IMR-90 (cell line): ENCODE results near the gene PRKAG3. TPM values are rescaled to one million over a fixed set of nuclear protein-coding genes. Genes with fewer than 3 reads are reported as not detected.

ENCODE experiments used
- ATAC-seq: fragments of 200-7000 bp; cut with Tn5 transposase; 2 replicates; pipeline ENCODE4 v1.9.1; 2020; ENCODE audit warnings: low read depth, mild to moderate bottlenecking, moderate library complexity
- BruUV-seq: library from RNA; stranded (reverse); fragments of 400-500 nt; replicated peaks from 2 replicates; lab custom pipeline; 2021; lab: Mats Ljungman, UMichigan
- CTCF ChIA-PET: fragments of 300-600 bp; formaldehyde crosslinking; extraction: SDS; loops from one replicate; lab custom pipeline; 2021; ENCODE audit warnings: antibody characterized with exemption; lab: Yijun Ruan, JAX
- POLR2A ChIA-PET: fragments of 300-600 bp; sonication (Branson Sonifier 250); formaldehyde crosslinking; loops from one replicate; lab custom pipeline; 2022; ENCODE audit warnings: antibody characterized with exemption; ENCODE audit not compliant: unreplicated experiment; lab: Charles Lee
- DNase-seq: peaks from one replicate; pipeline ENCODE4 v3.0.0; 2013
- H2AFZ ChIP-seq: replicated peaks from 2 replicates; pipeline ENCODE3; 2013; ENCODE audit warnings: low read length, mild to moderate bottlenecking; ENCODE audit not compliant: poor library complexity
- H2AK5ac ChIP-seq: 2 replicates; pipeline ENCODE4 v1.6.1; 2013; ENCODE audit warnings: low read depth, low read length, inconsistent platforms
- H2AK9ac ChIP-seq: replicated peaks from 2 replicates; pipeline ENCODE3; 2013; ENCODE audit warnings: mild to moderate bottlenecking, low read depth, low read length, moderate library complexity; ENCODE audit not compliant: poor library complexity
- H2BK120ac ChIP-seq: 2 replicates; pipeline ENCODE4 v1.6.1; 2013; ENCODE audit warnings: low read depth, low read length, inconsistent platforms
- H2BK15ac ChIP-seq: 3 replicates; pipeline ENCODE4 v1.6.1; 2013; ENCODE audit warnings: low read depth, low read length, inconsistent platforms
- H2BK20ac ChIP-seq: 2 replicates; pipeline ENCODE4 v1.6.1; 2013; ENCODE audit warnings: low read depth, mild to moderate bottlenecking, inconsistent platforms, low read length, moderate library complexity
- H2BK5ac ChIP-seq: 2 replicates; pipeline ENCODE4 v1.6.1; 2013; ENCODE audit warnings: mild to moderate bottlenecking, low read depth, low read length, inconsistent platforms; ENCODE audit not compliant: poor library complexity, severe bottlenecking
- H3K14ac ChIP-seq: replicated peaks from 2 replicates; pipeline ENCODE4 v1.6.1; 2013; ENCODE audit warnings: low read depth, low read length, inconsistent platforms
- H3K18ac ChIP-seq: 2 replicates; pipeline ENCODE4 v1.6.1; 2013; ENCODE audit warnings: low read depth, low read length, control low read depth
- H3K23ac ChIP-seq: 2 replicates; pipeline ENCODE4 v1.6.1; 2013; ENCODE audit warnings: low read depth, low read length, inconsistent platforms
- H3K27ac ChIP-seq: 2 replicates; pipeline ENCODE4 v1.5.1; 2013; ENCODE audit warnings: mild to moderate bottlenecking, control low read depth, low read length; ENCODE audit not compliant: insufficient read depth
- H3K27me3 ChIP-seq: 2 replicates; pipeline ENCODE4 v1.6.1; 2013; ENCODE audit warnings: low read length; ENCODE audit not compliant: control insufficient read depth, insufficient read depth
- H3K36me3 ChIP-seq: 2 replicates; pipeline ENCODE4 v1.6.1; 2013; ENCODE audit warnings: low read length, mixed read lengths; ENCODE audit not compliant: control insufficient read depth, insufficient read depth
- H3K4ac ChIP-seq: 2 replicates; pipeline ENCODE4 v1.6.1; 2013; ENCODE audit warnings: low read depth, low read length, inconsistent platforms
- H3K4me1 ChIP-seq: 2 replicates; pipeline ENCODE4 v1.6.1; 2013; ENCODE audit warnings: low read length, mixed read lengths; ENCODE audit not compliant: control insufficient read depth, insufficient read depth
- H3K4me2 ChIP-seq: 2 replicates; pipeline ENCODE4 v1.6.1; 2013; ENCODE audit warnings: low read depth, mild to moderate bottlenecking, control low read depth, low read length, moderate library complexity
- H3K4me3 ChIP-seq: 2 replicates; pipeline ENCODE4 v1.5.1; 2013; ENCODE audit warnings: low read depth, mild to moderate bottlenecking, control low read depth, low read length, moderate library complexity; ENCODE audit not compliant: insufficient read depth
- H3K56ac ChIP-seq: 2 replicates; pipeline ENCODE4 v1.6.1; 2013; ENCODE audit warnings: low read length, inconsistent platforms; ENCODE audit not compliant: insufficient read depth; ENCODE audit errors: extremely low read depth
- H3K79me1 ChIP-seq, 2 experiments: 2 replicates each; pipeline ENCODE4 v1.6.1; 2013; ENCODE audit warnings: low read length in 2 of 2, inconsistent platforms in 1 of 2, low read depth in 1 of 2
- H3K9ac ChIP-seq: 2 replicates; pipeline ENCODE4 v1.6.1; 2013; ENCODE audit warnings: low read depth, low read length, control low read depth
- H3K9me1 ChIP-seq: 2 replicates; pipeline ENCODE4 v1.6.1; 2013; ENCODE audit warnings: low read length, inconsistent platforms; ENCODE audit not compliant: insufficient read depth
- H3K9me3 ChIP-seq: 2 replicates; pipeline ENCODE4 v1.6.1; 2013; ENCODE audit warnings: low read length; ENCODE audit not compliant: control insufficient read depth, insufficient read depth
- H4K20me1 ChIP-seq: 2 replicates; pipeline ENCODE4 v1.6.1; 2013; ENCODE audit warnings: low read length, inconsistent platforms; ENCODE audit not compliant: insufficient read depth
- H4K5ac ChIP-seq: 2 replicates; pipeline ENCODE4 v1.6.1; 2013; ENCODE audit warnings: mild to moderate bottlenecking, low read depth, low read length, control low read depth
- H4K8ac ChIP-seq, 2 experiments: 2 replicates each; pipeline ENCODE4 v1.6.1; 2013; ENCODE audit warnings: low read depth in 2 of 2, low read length in 2 of 2, control low read depth in 1 of 2, inconsistent platforms in 1 of 2
- H4K91ac ChIP-seq: 2 replicates; pipeline ENCODE4 v1.6.1; 2013; ENCODE audit warnings: low read depth, low read length, inconsistent platforms; ENCODE audit not compliant: insufficient read depth
- CTCF ChIP-seq: conservative IDR thresholded peaks from 2 replicates; pipeline ENCODE4 v1.5.1; 2012; ENCODE audit warnings: mild to moderate bottlenecking, low read depth, low read length, improper control_type of control experiment
- FOS ChIP-seq: fragments of 150-350 bp; IDR thresholded peaks from 2 replicates; pipeline ENCODE4 v1.6.1; 2016; ENCODE audit warnings: low read depth, low read length
- MAFK ChIP-seq: IDR thresholded peaks from 2 replicates; pipeline ENCODE4 v1.6.1; 2012; ENCODE audit warnings: low read depth, low read length, improper control_type of control experiment
- MXI1 ChIP-seq: IDR thresholded peaks from 2 replicates; pipeline ENCODE4 v1.6.1; 2012; ENCODE audit warnings: low read depth, mild to moderate bottlenecking, low read length, moderate library complexity, borderline replicate concordance
- NFE2L2 ChIP-seq: fragments of 150-350 bp; IDR thresholded peaks from 2 replicates; pipeline ENCODE4 v1.6.1; 2016; ENCODE audit warnings: low read depth, mild to moderate bottlenecking, low read length
- SMC3 ChIP-seq: fragments of 150-350 bp; IDR thresholded peaks from 2 replicates; pipeline ENCODE4 v1.6.1; 2016; ENCODE audit warnings: low read depth, mild to moderate bottlenecking, antibody characterized with exemption, low read length, moderate library complexity
- WGBS, 2 experiments: methylation state at CpG; one replicate each; pipeline versions ENCODE4 v1.1.5 to v1.1.7; 2013; ENCODE audit warnings: missing lambda C conversion rate in 2 of 2; ENCODE audit not compliant: insufficient read length in 1 of 2; ENCODE audit errors: extremely low coverage in 2 of 2; 5-methylcytosine and 5-hydroxymethylcytosine counted together
- dilution Hi-C: fragments of 300-500 bp; cut with HindIII; formaldehyde crosslinking; loops from one replicate; pipeline ENCODE4 v1.14.3; 2018; ENCODE audit warnings: low sequenced_read_pairs; ENCODE audit not compliant: unreplicated experiment
- in situ Hi-C: fragments of 300-500 bp; cut with MboI; formaldehyde crosslinking; loops from 3 replicates; pipeline ENCODE4 v1.14.3; 2019; ENCODE audit warnings: low sequenced_read_pairs, inconsistent platforms, mixed read lengths
- intact Hi-C: fragments of 100-400 bp; cut with micrococcal nuclease; formaldehyde crosslinking; loops from 2 replicates; pipeline ENCODE4 v1.10.0; 2022
- polyA plus RNA-seq, 3 experiments: library from polyadenylated mRNA; depleted of rRNA; stranded (reverse); fragments of >200 nt; gene quantifications; 2 replicates each; pipeline ENCODE4 v1.2.3, GENCODE V29; 2012; ENCODE audit warnings: low replicate concordance in 1 of 3
- total RNA-seq: library from RNA; depleted of rRNA; stranded (reverse); fragments of >200 nt; gene quantifications from 2 replicates; pipeline ENCODE4 v1.2.3, GENCODE V29; 2012
- TF ChIP-seq, protein P1 (sequence below): fragments of 150-350 bp; IDR thresholded peaks from 2 replicates; pipeline ENCODE4 v1.6.1; 2016; ENCODE audit warnings: low read depth, mild to moderate bottlenecking, low read length, moderate library complexity, borderline replicate concordance

PRKAG3 gene
- total and polyA plus RNA-seq, 2 of the 4 experiments (the other 2 are of a cell fraction), result not detected

DNA sequence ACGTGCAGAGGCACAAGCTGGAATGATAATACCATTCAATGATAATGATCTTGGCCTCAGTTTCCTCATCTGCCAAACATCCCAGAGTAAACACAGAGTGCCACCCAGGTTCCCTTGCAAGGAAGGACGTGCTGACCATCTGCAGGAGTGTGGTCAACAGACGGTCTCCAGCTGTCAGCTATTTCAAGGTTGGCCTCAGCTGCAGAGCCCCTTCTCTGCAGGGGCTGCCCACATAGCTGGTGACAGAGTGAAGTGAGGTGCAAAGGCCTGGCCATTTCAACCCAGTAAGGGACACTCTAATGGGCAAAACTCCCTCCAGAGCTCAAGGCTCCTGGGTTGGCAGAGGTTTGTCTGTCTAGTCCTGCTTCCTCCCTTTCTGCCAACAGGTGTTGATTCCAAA, 19.7 kb upstream of the PRKAG3 start:
- Histone ChIP-seq H3K27me3 (peaks cover 41% of the 10 kb centered on the region), H2BK15ac (no peak overlapping the region), H2BK20ac (no peak overlapping the region), H3K18ac (no peak overlapping the region), H3K9me3 (peaks cover 3% of the 10 kb centered on the region; the same call in 1 of the 2 replicates), H4K5ac (no peak overlapping the region), H2AK5ac (no peak overlapping the region), H3K14ac (no peak overlapping the region), H3K36me3 (no peaks in the 10 kb centered on the region), H2AK9ac (no peak overlapping the region), H3K23ac (no peak overlapping the region), H3K4ac (no peak overlapping the region), H2AFZ (no peak overlapping the region), H3K4me1 (no peaks in the 10 kb centered on the region), H3K27ac (no peak overlapping the region), H4K91ac (no peak overlapping the region), H4K20me1 (no peaks in the 10 kb centered on the region), H3K79me1 (no peaks in the 10 kb centered on the region), H2BK120ac (no peak overlapping the region), H2BK5ac (no peak overlapping the region), H3K4me2 (no peak overlapping the region), H3K4me3 (no peak overlapping the region), H3K9ac (no peak overlapping the region), H3K9me1 (no peaks in the 10 kb centered on the region), H4K8ac (no peak overlapping the region), H3K56ac (no peak overlapping the region)
- POLR2A ChIA-PET, result no interaction called here
- ATAC-seq (no peak), DNase-seq (no peak)
- no TSS peak for BruUV-seq
- TF ChIP-seq MAFK, result no peak
- TF ChIP-seq FOS, result no peak
- no peak for TF ChIP-seq NFE2L2
- no peak for TF ChIP-seq CTCF
- TF ChIP-seq, protein P1, sequence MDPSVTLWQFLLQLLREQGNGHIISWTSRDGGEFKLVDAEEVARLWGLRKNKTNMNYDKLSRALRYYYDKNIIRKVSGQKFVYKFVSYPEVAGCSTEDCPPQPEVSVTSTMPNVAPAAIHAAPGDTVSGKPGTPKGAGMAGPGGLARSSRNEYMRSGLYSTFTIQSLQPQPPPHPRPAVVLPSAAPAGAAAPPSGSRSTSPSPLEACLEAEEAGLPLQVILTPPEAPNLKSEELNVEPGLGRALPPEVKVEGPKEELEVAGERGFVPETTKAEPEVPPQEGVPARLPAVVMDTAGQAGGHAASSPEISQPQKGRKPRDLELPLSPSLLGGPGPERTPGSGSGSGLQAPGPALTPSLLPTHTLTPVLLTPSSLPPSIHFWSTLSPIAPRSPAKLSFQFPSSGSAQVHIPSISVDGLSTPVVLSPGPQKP, result no peak
- no peak for TF ChIP-seq MXI1
- no peak for TF ChIP-seq SMC3
- intact Hi-C loops, result no loop called here
- CTCF ChIA-PET, result interaction anchor here (0.7 to 1.2 kb wide), 2 partner anchors 140 to 152 kb away, joined by 3 to 4 read pairs; no protein-coding TSS in a partner anchor
- dilution Hi-C loops, result no loop called here
- 60% methylated on average over 1 of the region's 3 CpGs; no CpG with 5 or more reads in 1 of the 2 experiments for WGBS, 2 experiments
- in situ Hi-C loops, result no loop called here
